Mesothelial cell of epicardium (in vitro differentiated cells): ENCODE data around the gene OR5D18. TPM values are rescaled to one million over a fixed set of nuclear protein-coding genes. Genes with fewer than 3 reads are reported as not detected.

Source experiments
- DNase-seq, 2 experiments: peaks; one replicate each; pipeline ENCODE4 v3.0.0; 2021; ENCODE audit warnings: low spot score in 2 of 2; ENCODE audit not compliant: unreplicated experiment in 2 of 2
- H3K27ac Mint-ChIP-seq: 2 replicates; pipeline ENCODE4 v1.8.0; 2021; ENCODE audit warnings: mixed read lengths
- H3K27me3 Mint-ChIP-seq: 2 replicates; pipeline ENCODE4 v1.8.0; 2021; ENCODE audit warnings: low read depth, mixed read lengths
- H3K36me3 Mint-ChIP-seq: 2 replicates; pipeline ENCODE4 v1.8.0; 2021; ENCODE audit warnings: mixed read lengths
- H3K4me1 Mint-ChIP-seq: 2 replicates; pipeline ENCODE4 v1.8.0; 2021; ENCODE audit warnings: mixed read lengths
- H3K4me3 Mint-ChIP-seq: 2 replicates; pipeline ENCODE4 v1.8.0; 2021; ENCODE audit warnings: mild to moderate bottlenecking, moderate library complexity, mixed read lengths
- H3K9me3 Mint-ChIP-seq: 2 replicates; pipeline ENCODE4 v1.8.0; 2021; ENCODE audit warnings: mixed read lengths
- CTCF ChIP-seq: fragments of 200-600 bp; sonication (generic); IDR thresholded peaks from one replicate; pipeline ENCODE4 v1.5.0; 2021; ENCODE audit warnings: antibody characterized with exemption; ENCODE audit not compliant: unreplicated experiment
- total RNA-seq: library from RNA; stranded (reverse); gene quantifications from 3 replicates; pipeline ENCODE4 v1.2.1, GENCODE V29; 2021

OR5D18 gene
- not detected in 3 replicates for total RNA-seq

DNA sequence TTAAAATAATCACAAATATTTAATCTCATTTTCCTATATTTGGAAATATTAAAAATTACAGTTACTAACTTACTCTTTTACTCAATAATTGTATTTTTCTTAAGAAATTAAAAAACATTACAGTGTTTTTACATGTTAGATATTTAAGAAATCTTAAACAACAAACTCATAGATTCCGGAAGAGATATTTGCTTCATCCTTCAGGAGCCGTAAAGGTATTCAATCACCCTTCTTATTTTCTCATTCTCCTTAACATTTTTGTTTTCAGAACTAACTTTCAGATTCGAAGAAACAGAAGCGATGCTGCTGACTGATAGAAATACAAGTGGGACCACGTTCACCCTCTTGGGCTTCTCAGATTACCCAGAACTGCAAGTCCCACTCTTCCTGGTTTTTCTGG is at the start of gene OR5D18:
OR5D18 (plus strand) TSS at position 301 of the 400 bp plus-strand sequence; CDS start at position 301, 0 bp downstream.
- H3K27ac Mint-ChIP-seq, result no peak within 1 kb of the TSS
- H3K27me3 Mint-ChIP-seq, result no peaks in the 10 kb centered on the region
- peaks cover 62% of the 10 kb centered on the region for H3K9me3 Mint-ChIP-seq
- no peak for DNase-seq
- H3K36me3 Mint-ChIP-seq, result no peaks in the 10 kb centered on the region
- H3K4me3 Mint-ChIP-seq, result no peak within 1 kb of the TSS
- no peaks in the 10 kb centered on the region for H3K4me1 Mint-ChIP-seq
- no peak for TF ChIP-seq CTCF

GRCh38 chr11:55773138-55773537 is 46.3 kb upstream of the OR5D18 start, which contains the start of gene OR5D13:
Gene OR5D13 (plus strand): TSS chr11:55773438. CDS start chr11:55773438, 0 bp downstream.
- DNase-seq, result no peak
- Mint-ChIP-seq H3K9me3 (peaks cover 50% of the 10 kb centered on the region), H3K27ac (no peak within 1 kb of the TSS), H3K4me1 (no peaks in the 10 kb centered on the region), H3K4me3 (no peak within 1 kb of the TSS), H3K27me3 (no peaks in the 10 kb centered on the region), H3K36me3 (no peaks in the 10 kb centered on the region)
- TF ChIP-seq CTCF, result no peak

DNA sequence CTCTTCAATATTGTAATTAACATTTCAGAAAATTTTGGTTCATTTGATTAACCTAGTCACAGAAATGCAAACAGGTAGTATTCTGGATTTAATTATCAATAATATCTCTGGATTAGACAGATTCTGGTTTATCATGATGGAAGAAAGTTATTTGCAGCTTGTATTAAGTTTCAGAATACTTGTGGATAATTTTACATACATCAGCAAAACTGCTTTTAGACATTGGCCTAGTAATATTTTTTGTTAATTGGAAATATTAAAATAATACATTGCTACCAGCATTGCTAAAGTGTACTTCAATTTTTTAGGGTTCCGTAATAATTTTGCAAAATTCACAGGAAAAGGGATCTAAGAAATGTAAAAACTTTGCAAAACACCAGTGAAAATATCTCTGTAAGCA is 27.8 kb upstream of the OR5D18 start:
- Mint-ChIP-seq H3K4me1 (no peaks in the 10 kb centered on the region), H3K36me3 (no peaks in the 10 kb centered on the region), H3K9me3 (peaks cover 67% of the 10 kb centered on the region), H3K27ac (no peak overlapping the region), H3K4me3 (no peak overlapping the region), H3K27me3 (no peaks in the 10 kb centered on the region)
- no peak for TF ChIP-seq CTCF
- DNase-seq, result no peak

DNA sequence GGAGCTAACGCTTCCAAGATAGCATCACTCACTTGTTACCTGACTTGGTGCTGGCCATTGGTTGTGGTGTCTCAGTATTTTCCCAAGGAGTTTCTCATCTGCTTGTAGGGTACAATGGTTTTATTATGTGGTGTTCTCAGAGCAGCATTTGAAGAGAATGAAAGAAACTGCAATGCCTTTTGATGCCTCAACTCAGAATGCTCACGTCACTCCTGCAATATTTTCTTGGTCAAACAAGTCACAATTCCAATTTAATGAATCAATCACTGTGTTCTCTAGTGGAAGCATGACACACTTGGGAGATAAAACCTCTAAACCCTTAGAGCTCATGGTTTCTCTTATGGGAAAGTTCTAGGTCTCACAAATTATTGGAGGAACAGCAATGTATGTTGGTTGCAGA is 26.1 kb upstream of the OR5D18 start:
- Mint-ChIP-seq H3K27me3 (no peaks in the 10 kb centered on the region), H3K27ac (no peak overlapping the region), H3K9me3 (peaks cover 52% of the 10 kb centered on the region)

GRCh38 chr11:55795256-55795655 is 24.2 kb upstream of the OR5D18 start, which contains the start of gene OR5D14:
Gene OR5D14 (plus strand): TSS chr11:55795556. CDS start chr11:55795556, 0 bp downstream.
- H3K27me3 Mint-ChIP-seq, result no peaks in the 10 kb centered on the region
- peaks cover 55% of the 10 kb centered on the region for H3K9me3 Mint-ChIP-seq
- no peaks in the 10 kb centered on the region for H3K36me3 Mint-ChIP-seq
- no peak for TF ChIP-seq CTCF
- DNase-seq, result no peak
- H3K27ac Mint-ChIP-seq, result no peak within 1 kb of the TSS
- no peak within 1 kb of the TSS for H3K4me3 Mint-ChIP-seq
- no peaks in the 10 kb centered on the region for H3K4me1 Mint-ChIP-seq

More for the DNA sequence above, 26.1 kb upstream of the OR5D18 start:
- Mint-ChIP-seq H3K4me1 (no peaks in the 10 kb centered on the region), H3K36me3 (no peaks in the 10 kb centered on the region), H3K4me3 (no peak overlapping the region)
- DNase-seq, result no peak
- TF ChIP-seq CTCF, result no peak

DNA sequence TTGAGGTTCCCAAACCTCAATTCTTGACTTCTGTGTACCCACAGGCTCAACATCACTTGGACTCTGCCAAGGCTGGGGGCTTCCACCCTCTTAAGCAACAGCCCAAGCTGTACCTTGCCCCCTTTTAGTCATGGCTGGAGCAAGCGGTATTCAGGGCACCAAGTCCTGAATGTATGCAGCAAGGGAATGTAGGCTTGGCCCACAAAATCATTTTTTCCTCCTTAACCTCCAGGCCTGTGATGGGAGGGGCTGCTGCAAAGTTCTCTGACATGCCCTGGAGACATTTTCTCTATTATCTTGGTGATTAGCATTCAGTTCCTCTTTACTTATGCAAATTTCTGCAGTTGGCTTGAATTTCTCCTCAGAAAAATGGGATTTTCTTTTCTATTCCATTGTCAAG is 13.2 kb upstream of the OR5D18 start:
- no peaks in the 10 kb centered on the region for H3K36me3 Mint-ChIP-seq
- no peak overlapping the region for H3K4me3 Mint-ChIP-seq
- H3K9me3 Mint-ChIP-seq, result peaks cover 67% of the 10 kb centered on the region
- TF ChIP-seq CTCF, result no peak
- DNase-seq, result no peak
- H3K27me3 Mint-ChIP-seq, result no peaks in the 10 kb centered on the region
- H3K27ac Mint-ChIP-seq, result no peak overlapping the region
- H3K4me1 Mint-ChIP-seq, result no peaks in the 10 kb centered on the region
